Fibroblast of skin of right biceps (primary cell): ENCODE results near the gene PET100.

Experiments
- DNase-seq: peaks from one replicate; pipeline ENCODE4 v3.0.0-alpha.2; 2013

Gene PET100

DNA sequence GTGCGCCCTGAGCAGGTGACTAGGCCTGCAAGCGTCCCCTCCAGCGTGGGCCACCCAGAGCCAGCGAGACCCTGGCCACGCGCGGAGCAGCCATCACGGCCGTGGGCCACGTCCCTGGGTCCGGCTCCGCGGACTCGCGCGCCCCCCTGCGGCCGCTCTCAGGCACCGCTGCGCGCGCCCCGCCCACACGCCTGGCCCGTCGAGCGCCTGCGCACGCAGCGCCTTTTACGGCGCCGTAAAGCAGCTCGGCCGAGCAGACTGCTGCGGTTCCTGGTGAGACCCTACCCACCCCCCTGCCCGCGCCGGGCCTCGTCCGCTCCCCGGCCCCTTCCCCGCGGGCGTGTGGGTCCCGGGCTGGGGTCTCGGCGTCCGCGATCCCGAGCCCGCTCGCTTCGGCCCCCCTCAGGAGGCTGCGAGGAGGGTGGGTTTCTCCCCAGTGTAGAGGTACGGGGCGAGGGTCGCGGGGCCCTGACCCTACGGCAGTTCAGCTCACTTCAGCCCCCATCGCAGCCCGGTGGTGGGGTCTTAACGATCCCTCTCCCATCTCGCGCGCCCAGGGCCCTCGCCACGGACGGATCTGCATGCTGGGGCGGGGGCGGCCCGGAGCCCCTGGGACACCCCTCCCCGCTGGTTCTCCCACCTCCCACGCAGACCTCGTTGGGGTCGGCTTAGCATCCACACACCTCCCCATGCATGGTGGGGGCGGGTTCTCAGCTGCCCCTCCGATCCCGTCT, 51.2 kb downstream of the PET100 start, which contains the start of gene TRAPPC5:
Gene TRAPPC5, plus strand, starts transcription at position 228 of the 734 bp plus-strand sequence. CDS start 1,421 bp downstream, outside the sequence.
- DNase-seq: peak; percentile 78
